ENCODE measurements around the gene SPC24.

SPC24 gene

DNA sequence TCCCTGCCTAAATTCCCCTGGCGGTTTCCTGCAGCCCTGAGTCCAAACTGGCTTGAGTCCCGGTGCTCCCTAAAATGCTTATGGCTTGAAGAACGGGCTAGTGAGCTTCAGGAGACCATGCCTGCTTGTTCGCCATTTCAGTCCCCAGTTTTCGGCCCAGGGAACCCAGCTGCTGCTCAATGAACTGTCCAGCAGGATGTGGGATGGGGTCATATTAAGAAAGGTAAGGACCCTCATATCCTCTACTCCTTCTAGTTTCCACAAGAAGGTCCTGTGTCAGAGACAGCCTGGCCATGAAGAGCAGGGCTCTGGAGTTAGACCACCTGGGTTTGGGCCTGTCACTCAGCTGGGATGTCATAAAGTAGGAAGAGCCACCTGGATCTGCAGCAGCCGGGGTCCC, 17.0 kb upstream of the SPC24 start:
- no peak for TF ChIP-seq EZH2phosphoT487 (IDR thresholded peaks at IDR 0.05; ENCODE audit: borderline replicate concordance, low read length)
- TF ChIP-seq, protein P1, sequence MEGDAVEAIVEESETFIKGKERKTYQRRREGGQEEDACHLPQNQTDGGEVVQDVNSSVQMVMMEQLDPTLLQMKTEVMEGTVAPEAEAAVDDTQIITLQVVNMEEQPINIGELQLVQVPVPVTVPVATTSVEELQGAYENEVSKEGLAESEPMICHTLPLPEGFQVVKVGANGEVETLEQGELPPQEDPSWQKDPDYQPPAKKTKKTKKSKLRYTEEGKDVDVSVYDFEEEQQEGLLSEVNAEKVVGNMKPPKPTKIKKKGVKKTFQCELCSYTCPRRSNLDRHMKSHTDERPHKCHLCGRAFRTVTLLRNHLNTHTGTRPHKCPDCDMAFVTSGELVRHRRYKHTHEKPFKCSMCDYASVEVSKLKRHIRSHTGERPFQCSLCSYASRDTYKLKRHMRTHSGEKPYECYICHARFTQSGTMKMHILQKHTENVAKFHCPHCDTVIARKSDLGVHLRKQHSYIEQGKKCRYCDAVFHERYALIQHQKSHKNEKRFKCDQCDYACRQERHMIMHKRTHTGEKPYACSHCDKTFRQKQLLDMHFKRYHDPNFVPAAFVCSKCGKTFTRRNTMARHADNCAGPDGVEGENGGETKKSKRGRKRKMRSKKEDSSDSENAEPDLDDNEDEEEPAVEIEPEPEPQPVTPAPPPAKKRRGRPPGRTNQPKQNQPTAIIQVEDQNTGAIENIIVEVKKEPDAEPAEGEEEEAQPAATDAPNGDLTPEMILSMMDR (IDR thresholded peaks at IDR 0.05; ENCODE audit: low read depth, low read length, poor library complexity, severe bottlenecking) = no peak
- Histone ChIP-seq H3K36me3 (ENCODE audit: control insufficient read depth, low read length) (peaks cover 68% of the 10 kb centered on the region), H3K9me2 (replicated peaks; ENCODE audit: control insufficient read depth, low read length) (no peaks in the 10 kb centered on the region), H3K4me3 (ENCODE audit: low read length) (no peak overlapping the region), H3K4me2 (ENCODE audit: low read length) (no peak overlapping the region), H3K27ac (ENCODE audit: low read depth, low read length) (no peak overlapping the region), H3K9me3 (ENCODE audit: control insufficient read depth, insufficient read depth, low read length) (no peaks in the 10 kb centered on the region), H3K4me1 (ENCODE audit: control insufficient read depth, low read length) (no peaks in the 10 kb centered on the region), H4K20me1 (ENCODE audit: control insufficient read depth, insufficient read depth, low read depth, low read length) (no peaks in the 10 kb centered on the region), H3F3A (ENCODE audit: control insufficient read depth, insufficient read depth) (no peaks in the 10 kb centered on the region), H3K79me2 (ENCODE audit: control insufficient read depth, low read length) (no peaks in the 10 kb centered on the region), H3K27me3 (ENCODE audit: control insufficient read depth, low read length) (no peaks in the 10 kb centered on the region)

DNA sequence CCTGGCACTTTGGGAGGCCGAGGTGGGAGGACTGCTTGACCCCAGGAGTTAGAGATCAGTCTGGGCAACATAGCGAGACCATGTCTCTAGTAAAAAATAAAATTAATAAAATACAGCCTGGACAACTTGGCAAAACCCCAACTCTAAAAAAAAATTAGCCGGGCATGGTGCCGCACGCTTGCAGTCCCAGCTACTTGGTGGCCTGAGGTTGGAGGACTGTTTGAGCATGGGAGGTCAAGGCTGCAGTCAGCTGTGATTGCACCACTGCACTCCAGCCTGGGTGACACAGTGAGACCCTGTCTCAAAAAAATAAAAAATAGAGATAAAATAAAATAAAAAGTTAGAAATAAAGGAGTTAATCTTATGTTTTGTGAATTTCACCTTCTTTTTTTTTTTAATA, 15.6 kb upstream of the SPC24 start:
- Histone ChIP-seq H3K79me2 (ENCODE audit: control insufficient read depth, low read length) (no peaks in the 10 kb centered on the region), H4K20me1 (ENCODE audit: control insufficient read depth, insufficient read depth, low read depth, low read length) (no peaks in the 10 kb centered on the region), H3K4me1 (ENCODE audit: control insufficient read depth, low read length) (no peaks in the 10 kb centered on the region), H3K9me2 (replicated peaks; ENCODE audit: control insufficient read depth, low read length) (no peaks in the 10 kb centered on the region), H3K36me3 (ENCODE audit: control insufficient read depth, low read length) (peaks cover 66% of the 10 kb centered on the region), H3K27ac (ENCODE audit: low read depth, low read length) (no peak overlapping the region), H3K9me3 (ENCODE audit: control insufficient read depth, insufficient read depth, low read length) (no peaks in the 10 kb centered on the region), H3F3A (ENCODE audit: control insufficient read depth, insufficient read depth) (no peaks in the 10 kb centered on the region), H3K4me2 (ENCODE audit: low read length) (no peak overlapping the region), H3K27me3 (ENCODE audit: control insufficient read depth, low read length) (no peaks in the 10 kb centered on the region), H3K4me3 (ENCODE audit: low read length) (no peak overlapping the region)
- no peak for TF ChIP-seq EZH2phosphoT487 (IDR thresholded peaks at IDR 0.05; ENCODE audit: borderline replicate concordance, low read length)
- TF ChIP-seq, protein P1 (IDR thresholded peaks at IDR 0.05; ENCODE audit: low read depth, low read length, poor library complexity, severe bottlenecking) = no peak

DNA sequence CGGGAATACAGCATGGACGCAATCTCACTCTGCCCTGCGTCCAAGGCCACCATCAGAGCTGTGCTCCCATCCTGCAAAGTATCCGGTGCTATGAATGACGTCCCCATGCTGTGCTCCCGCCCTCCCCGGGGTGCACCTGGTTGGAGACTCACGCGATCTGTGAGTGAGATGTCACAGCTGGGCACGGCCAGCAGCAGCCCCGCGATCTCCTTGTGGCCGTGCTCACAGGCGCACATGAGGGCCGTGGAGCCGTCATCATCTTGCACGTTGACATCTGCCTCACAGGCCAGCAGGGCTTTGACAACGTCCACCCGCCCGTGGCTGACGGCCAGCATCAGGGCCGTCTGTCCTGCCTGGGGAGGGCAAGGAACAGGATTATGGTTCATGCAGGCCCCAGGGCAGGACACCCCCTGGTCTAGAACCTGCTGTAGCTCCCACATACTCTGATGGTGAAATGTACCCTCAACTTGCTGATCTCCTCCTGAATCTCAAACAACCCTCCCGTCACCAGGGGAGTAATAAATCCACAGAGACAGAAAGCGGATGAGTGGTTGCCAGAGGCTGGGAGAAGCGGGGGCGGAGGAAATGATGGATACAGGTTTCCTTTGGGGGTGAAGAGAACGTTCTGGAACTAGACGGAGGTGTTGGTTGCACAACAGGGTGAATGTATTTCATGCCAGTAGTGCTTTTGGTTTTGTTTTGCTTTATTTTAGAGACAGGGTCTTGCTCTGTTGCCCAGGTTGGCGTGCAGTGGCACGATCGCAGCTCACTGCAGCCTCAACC, 14.5 kb upstream of the SPC24 start:
- Histone ChIP-seq H3K27ac (ENCODE audit: low read depth, low read length) (no peak overlapping the region), H3K4me2 (ENCODE audit: low read length) (no peak overlapping the region), H3K4me1 (ENCODE audit: control insufficient read depth, low read length) (no peaks in the 10 kb centered on the region), H3K4me3 (ENCODE audit: low read length) (no peak overlapping the region), H3K9me3 (ENCODE audit: control insufficient read depth, insufficient read depth, low read length) (no peaks in the 10 kb centered on the region), H3K36me3 (ENCODE audit: control insufficient read depth, low read length) (peaks cover 68% of the 10 kb centered on the region), H3K79me2 (ENCODE audit: control insufficient read depth, low read length) (no peaks in the 10 kb centered on the region), H3F3A (ENCODE audit: control insufficient read depth, insufficient read depth) (no peaks in the 10 kb centered on the region; the same call in 1 of the 2 replicates), H4K20me1 (ENCODE audit: control insufficient read depth, insufficient read depth, low read depth, low read length) (no peaks in the 10 kb centered on the region), H3K9me2 (replicated peaks; ENCODE audit: control insufficient read depth, low read length) (no peaks in the 10 kb centered on the region), H3K27me3 (ENCODE audit: control insufficient read depth, low read length) (no peaks in the 10 kb centered on the region)
- TF ChIP-seq EZH2phosphoT487 (IDR thresholded peaks at IDR 0.05; ENCODE audit: borderline replicate concordance, low read length) = no peak
- TF ChIP-seq, protein P1 (IDR thresholded peaks at IDR 0.05; ENCODE audit: low read depth, low read length, poor library complexity, severe bottlenecking) = no peak
